ENCODE results near the gene CAPN1. TPM values are rescaled to one million over a fixed set of nuclear protein-coding genes. Genes with fewer than 3 reads are reported as not detected.

Gene CAPN1
- total RNA-seq: 120 to 130 TPM (median 127 TPM) in 3 replicates
- long read RNA-seq, partial matches to known transcripts: 33 of 386 reads
- long read RNA-seq, other reads (novel, unspliced or antisense): 353 of 386 reads

- TF ChIP-seq CTCF (IDR thresholded peaks at IDR 0.05): no peak
- peak within 1 kb of the TSS; percentile 84 for H3K4me3 Mint-ChIP-seq (ENCODE audit: unreplicated experiment)
- peak within 1 kb of the TSS; percentile 80 for H3K27ac Mint-ChIP-seq (ENCODE audit: unreplicated experiment)
- DNase-seq (ENCODE audit: low spot score): no peak
- no peaks in the 10 kb centered on the region for H3K9me3 Mint-ChIP-seq (ENCODE audit: low read depth)
- peaks cover 17% of the 10 kb centered on the region for H3K4me1 Mint-ChIP-seq (ENCODE audit: low read depth)
- H3K36me3 Mint-ChIP-seq (ENCODE audit: low read depth): peaks cover 8% of the 10 kb centered on the region
- H3K27me3 Mint-ChIP-seq (ENCODE audit: low read depth): no peaks in the 10 kb centered on the region
Observed at GRCh38 chr11:65181569-65182257, at the start of gene CAPN1. Gene CAPN1 (plus strand): TSS chr11:65181928. CDS start chr11:65182702, 774 bp downstream.

GRCh38 chr11:65132238-65132987 is 49.3 kb upstream of the CAPN1 start:
- Mint-ChIP-seq H3K36me3 (ENCODE audit: low read depth) (peaks cover 7% of the 10 kb centered on the region), H3K27me3 (ENCODE audit: low read depth) (no peaks in the 10 kb centered on the region), H3K27ac (ENCODE audit: unreplicated experiment) (peak overlapping the region; percentile 41), H3K4me3 (ENCODE audit: unreplicated experiment) (peak overlapping the region; percentile 92), H3K4me1 (ENCODE audit: low read depth) (peaks cover 25% of the 10 kb centered on the region), H3K9me3 (ENCODE audit: low read depth) (no peaks in the 10 kb centered on the region)
- DNase-seq (ENCODE audit: low spot score): peak; percentile 59
- no peak for TF ChIP-seq CTCF (IDR thresholded peaks at IDR 0.05)

- peak overlapping the region; percentile 92 for H3K4me3 Mint-ChIP-seq (ENCODE audit: unreplicated experiment)
Observed at GRCh38 chr11:65132988-65133700, 48.6 kb upstream of the CAPN1 start.

GRCh38 chr11:65133724-65134123 is 48.0 kb upstream of the CAPN1 start:
- Mint-ChIP-seq H3K4me3 (ENCODE audit: unreplicated experiment) (peak overlapping the region; percentile 92), H3K27me3 (ENCODE audit: low read depth) (no peaks in the 10 kb centered on the region), H3K36me3 (ENCODE audit: low read depth) (peaks cover 7% of the 10 kb centered on the region), H3K4me1 (ENCODE audit: low read depth) (peaks cover 25% of the 10 kb centered on the region), H3K9me3 (ENCODE audit: low read depth) (no peaks in the 10 kb centered on the region), H3K27ac (ENCODE audit: unreplicated experiment) (peak overlapping the region; percentile 99)
- no peak for TF ChIP-seq CTCF (IDR thresholded peaks at IDR 0.05)
- no peak for DNase-seq (ENCODE audit: low spot score)

More at GRCh38 chr11:65132988-65133700, 48.6 kb upstream of the CAPN1 start:
- peak; percentile 49 for DNase-seq (ENCODE audit: low spot score)
- no peak for TF ChIP-seq CTCF (IDR thresholded peaks at IDR 0.05)
- H3K36me3 Mint-ChIP-seq (ENCODE audit: low read depth): peaks cover 7% of the 10 kb centered on the region
- peaks cover 25% of the 10 kb centered on the region for H3K4me1 Mint-ChIP-seq (ENCODE audit: low read depth)
- no peaks in the 10 kb centered on the region for H3K27me3 Mint-ChIP-seq (ENCODE audit: low read depth)
- peak overlapping the region; percentile 99 for H3K27ac Mint-ChIP-seq (ENCODE audit: unreplicated experiment)
- no peaks in the 10 kb centered on the region for H3K9me3 Mint-ChIP-seq (ENCODE audit: low read depth)
